GM12878 (cell line): Measurements from ENCODE around the gene COPS6. TPM values are rescaled to one million over a fixed set of nuclear protein-coding genes. Genes with fewer than 3 reads are reported as not detected.

Source experiments
- ATF7 ChIP-seq: fragments of 450-650 bp; IDR thresholded peaks from 2 replicates; pipeline ENCODE4 v1.6.1; 2016; ENCODE audit warnings: low read depth, mild to moderate bottlenecking
- E2F4 ChIP-seq: IDR thresholded peaks from 2 replicates; pipeline ENCODE4 v1.6.1; 2012; ENCODE audit warnings: low read depth, low read length, improper control_type of control experiment
- FOXM1 ChIP-seq: IDR thresholded peaks from 2 replicates; pipeline ENCODE4 v1.6.1; 2012; ENCODE audit warnings: low read depth, mild to moderate bottlenecking, inconsistent platforms, low read length, moderate library complexity
- HDGF ChIP-seq: fragments of 450-650 bp; IDR thresholded peaks from 2 replicates; pipeline ENCODE4 v1.6.1; 2016; ENCODE audit warnings: antibody characterized with exemption
- IKZF1 ChIP-seq: fragments of 450-650 bp; conservative IDR thresholded peaks from 2 replicates; pipeline ENCODE4 v1.6.1; 2017; ENCODE audit warnings: antibody characterized with exemption, mild to moderate bottlenecking
- MYC ChIP-seq: IDR thresholded peaks from 2 replicates; pipeline ENCODE4 v1.6.1; 2011; ENCODE audit warnings: mild to moderate bottlenecking, low read length, moderate library complexity, inconsistent platforms; ENCODE audit not compliant: insufficient read depth, insufficient replicate concordance, insufficient read length, severe bottlenecking
- NRF1 ChIP-seq: conservative IDR thresholded peaks from 2 replicates; pipeline ENCODE4 v1.6.1; 2011; ENCODE audit warnings: mild to moderate bottlenecking, low read depth, low read length, improper control_type of control experiment
- PAX5 ChIP-seq: IDR thresholded peaks from 2 replicates; pipeline ENCODE4 v1.6.1; 2011; ENCODE audit warnings: low read depth, low read length, borderline replicate concordance
- PBX3 ChIP-seq: IDR thresholded peaks from 2 replicates; pipeline ENCODE4 v1.6.1; 2011; ENCODE audit warnings: mild to moderate bottlenecking, low read depth, low read length, moderate library complexity; ENCODE audit not compliant: insufficient replicate concordance
- POLR2A ChIP-seq: IDR thresholded peaks from 2 replicates; pipeline ENCODE4 v1.6.1; 2011; ENCODE audit warnings: low read depth, mild to moderate bottlenecking, low read length
- SP1 ChIP-seq: IDR thresholded peaks from one replicate; pipeline ENCODE4 v1.6.1; 2011; ENCODE audit warnings: low read depth, low read length
- TCF12 ChIP-seq: IDR thresholded peaks from 2 replicates; pipeline ENCODE4 v1.6.1; 2011; ENCODE audit warnings: low read depth, mild to moderate bottlenecking, low read length
- TCF7 ChIP-seq: IDR thresholded peaks from 2 replicates; pipeline ENCODE4 v1.6.1; 2014; ENCODE audit warnings: antibody characterized with exemption, borderline replicate concordance
- WRNIP1 ChIP-seq: IDR thresholded peaks from 2 replicates; pipeline ENCODE4 v1.6.1; 2011; ENCODE audit warnings: low read depth, low read length, improper control_type of control experiment, borderline replicate concordance
- YBX1 ChIP-seq: fragments of 450-650 bp; IDR thresholded peaks from 2 replicates; pipeline ENCODE4 v1.6.1; 2016; ENCODE audit warnings: antibody characterized with exemption
- YY1 ChIP-seq: IDR thresholded peaks from 2 replicates; pipeline ENCODE4 v1.6.1; 2011; ENCODE audit warnings: low read depth, mild to moderate bottlenecking, low read length
- ZNF622 ChIP-seq: fragments of 450-650 bp; IDR thresholded peaks from 2 replicates; pipeline ENCODE4 v1.6.1; 2017; ENCODE audit warnings: mild to moderate bottlenecking, inconsistent platforms
- polyA plus RNA-seq, 11 experiments: library from polyadenylated mRNA; depleted of rRNA in 4 of 11; unstranded in 6 of 11; stranded (reverse) in 5 of 11; fragments of >200 nt; fragmentation: Nextera tagmentation in 4 of 11; fragmentation: Illumina TruSeq in 1 of 11; extraction: Ambion mirVana in 4 of 11; extraction: Trizol in 1 of 11; gene quantifications; 1 replicate in 1 of 11; 2 replicates in 10 of 11; pipeline versions ENCODE4 v1.2.1 to v1.2.3, GENCODE V29; 2011 to 2016; ENCODE audit warnings: inconsistent platforms in 2 of 11, missing spikeins in 2 of 11, low read depth in 1 of 11
- total RNA-seq, 4 experiments: library from RNA; depleted of rRNA in 3 of 4; stranded (reverse); fragments of >200 nt in 3 of 4; fragmentation: Illumina TruSeq in 1 of 4; extraction: Trizol in 1 of 4; gene quantifications; 2 replicates each; pipeline versions ENCODE4 v1.2.1 to v1.2.3, GENCODE V29; 2013 to 2021

Gene COPS6
- total and polyA plus RNA-seq, 10 of the 15 experiments (the other 5 are each of a cell fraction or from before 2014, with no cell fraction given) = 28.5 to 182 (median 81.5) TPM

- no peak for TF ChIP-seq E2F4
- TF ChIP-seq MYC = no peak
- no peak for TF ChIP-seq TCF7
- TF ChIP-seq FOXM1 = no peak
- no peak for TF ChIP-seq NRF1
- 0 out of 2 replicates have a peak, but pooled peaks have one; percentile 46 for TF ChIP-seq HDGF
- no peak for TF ChIP-seq PBX3
- TF ChIP-seq YY1 = no peak
- no peak for TF ChIP-seq ATF7
- TF ChIP-seq ZNF622 = no peak
- TF ChIP-seq WRNIP1 = no peak
- TF ChIP-seq IKZF1 = peak; percentile 11; the same call in 1 of the 2 replicates
- TF ChIP-seq POLR2A = no peak; the same call in 1 of the 2 replicates
- no peak for TF ChIP-seq PAX5
- TF ChIP-seq SP1 = no peak
- TF ChIP-seq YBX1 = no peak
- no peak for TF ChIP-seq TCF12
Measured at GRCh38 chr7:100127866-100128636, 39.3 kb downstream of the COPS6 start (continued).
